HEK293 (cell line): ENCODE results near the gene LCNL1.

Experiments used
- CTCF ChIA-PET: fragments of 350-600 bp; formaldehyde crosslinking; extraction: SDS; loops from one replicate; lab custom pipeline; 2021; ENCODE audit warnings: antibody characterized with exemption; lab: Yijun Ruan, JAX
- POLR2A ChIA-PET: fragments of 300-600 bp; formaldehyde crosslinking; extraction: SDS; loops from one replicate; lab custom pipeline; 2020; ENCODE audit warnings: antibody characterized with exemption, inconsistent platforms; lab: Yijun Ruan, JAX
- H3K27ac ChIP-seq: fragments of 200-500 bp; sonication (Bioruptor generic); 2 replicates; pipeline ENCODE4 v1.5.1; 2014; ENCODE audit warnings: low read depth, low read length, control low read depth, inconsistent platforms; ENCODE audit errors: extremely low read depth
- H3K36me3 ChIP-seq, 2 experiments: fragments of 200-500 bp in 1 of 2; sonication (Bioruptor generic) in 1 of 2; 1 replicate in 1 of 2; 2 replicates in 1 of 2; pipeline ENCODE4 v1.5.1; 2014 to 2017; ENCODE audit warnings: inconsistent platforms in 2 of 2, low read length in 2 of 2; ENCODE audit not compliant: control insufficient read depth in 2 of 2, insufficient read depth in 1 of 2
- H3K4me1 ChIP-seq: fragments of 200-500 bp; sonication (Bioruptor generic); 2 replicates; pipeline ENCODE4 v1.5.1; 2014; ENCODE audit warnings: mild to moderate bottlenecking, low read length, inconsistent platforms; ENCODE audit not compliant: control insufficient read depth, insufficient read depth
- H3K4me3 ChIP-seq: 2 replicates; pipeline ENCODE4 v1.5.1; 2011; ENCODE audit warnings: low read depth, mild to moderate bottlenecking, control low read depth, low read length, moderate library complexity
- H3K9me3 ChIP-seq: fragments of 200-500 bp; sonication (Bioruptor generic); 2 replicates; pipeline ENCODE4 v1.5.1; 2014; ENCODE audit warnings: low read depth, low read length, inconsistent platforms; ENCODE audit not compliant: control insufficient read depth, insufficient read depth
- BCL11A ChIP-seq: fragments of 450-650 bp; formaldehyde crosslinking; IDR thresholded peaks from 2 replicates; pipeline ENCODE4 v1.5.1; 2016; ENCODE audit warnings: low read depth, missing biosample characterization, missing genetic modification characterization
- GLI2 ChIP-seq: fragments of 450-650 bp; formaldehyde crosslinking; IDR thresholded peaks from 2 replicates; pipeline ENCODE4; 2017; ENCODE audit warnings: missing biosample characterization, missing genetic modification characterization, low read depth, borderline replicate concordance
- GLIS2 ChIP-seq: fragments of 450-650 bp; formaldehyde crosslinking; IDR thresholded peaks from 2 replicates; pipeline ENCODE4 v1.5.1; 2016; ENCODE audit warnings: missing biosample characterization, missing genetic modification characterization
- KLF1 ChIP-seq: fragments of 450-650 bp; formaldehyde crosslinking; IDR thresholded peaks from 2 replicates; pipeline ENCODE4 v1.5.1; 2016; ENCODE audit warnings: missing biosample characterization, missing genetic modification characterization
- YY2 ChIP-seq: fragments of 450-650 bp; formaldehyde crosslinking; IDR thresholded peaks from 2 replicates; pipeline ENCODE4 v1.5.1; 2016; ENCODE audit warnings: missing biosample characterization, missing genetic modification characterization
- ZBTB7A ChIP-seq: fragments of 450-650 bp; formaldehyde crosslinking; IDR thresholded peaks from 2 replicates; pipeline ENCODE4 v1.5.1; 2016; ENCODE audit warnings: low read depth, missing biosample characterization, missing genetic modification characterization
- ZFHX2 ChIP-seq: fragments of 450-650 bp; formaldehyde crosslinking; conservative IDR thresholded peaks from 2 replicates; pipeline ENCODE4 v1.5.1; 2016; ENCODE audit warnings: missing biosample characterization, missing genetic modification characterization
- ZNF10 ChIP-seq: fragments of 450-650 bp; formaldehyde crosslinking; IDR thresholded peaks from 2 replicates; pipeline ENCODE4 v1.5.1; 2017; ENCODE audit warnings: missing biosample characterization, missing genetic modification characterization
- ZNF133 ChIP-seq: fragments of 450-650 bp; formaldehyde crosslinking; IDR thresholded peaks from 2 replicates; pipeline ENCODE4 v1.5.1; 2016; ENCODE audit warnings: missing biosample characterization, missing genetic modification characterization
- ZNF341 ChIP-seq: fragments of 450-650 bp; formaldehyde crosslinking; IDR thresholded peaks from 2 replicates; pipeline ENCODE4; 2016; ENCODE audit warnings: low read depth, missing biosample characterization, missing genetic modification characterization
- ZNF426 ChIP-seq: fragments of 450-650 bp; formaldehyde crosslinking; IDR thresholded peaks from 2 replicates; pipeline ENCODE4 v1.5.1; 2017; ENCODE audit warnings: missing biosample characterization, missing genetic modification characterization, mild to moderate bottlenecking, inconsistent platforms, moderate library complexity
- ZNF530 ChIP-seq: fragments of 450-650 bp; formaldehyde crosslinking; IDR thresholded peaks from 2 replicates; pipeline ENCODE4 v1.5.1; 2016; ENCODE audit warnings: low read depth, missing biosample characterization, missing genetic modification characterization
- ZNF777 ChIP-seq: fragments of 450-650 bp; formaldehyde crosslinking; IDR thresholded peaks from 2 replicates; pipeline ENCODE4 v1.5.1; 2017; ENCODE audit warnings: missing biosample characterization, missing genetic modification characterization, borderline replicate concordance
- ZNF837 ChIP-seq: fragments of 450-650 bp; formaldehyde crosslinking; IDR thresholded peaks from 2 replicates; pipeline ENCODE4 v1.5.1; 2016; ENCODE audit warnings: missing biosample characterization, missing genetic modification characterization
- TF ChIP-seq, protein P1 (sequence below): fragments of 450-650 bp; formaldehyde crosslinking; IDR thresholded peaks from 2 replicates; pipeline ENCODE4 v1.5.1; 2016; ENCODE audit warnings: missing biosample characterization, missing genetic modification characterization
- TF ChIP-seq, protein P2 (sequence below): fragments of 450-650 bp; formaldehyde crosslinking; IDR thresholded peaks from 2 replicates; pipeline ENCODE4 v1.5.1; 2016; ENCODE audit warnings: missing biosample characterization, missing genetic modification characterization
- TF ChIP-seq, protein P3 (sequence below): fragments of 450-650 bp; formaldehyde crosslinking; IDR thresholded peaks from 2 replicates; pipeline ENCODE4 v1.5.1; 2016; ENCODE audit warnings: missing biosample characterization, missing genetic modification characterization
- TF ChIP-seq, protein P4 (sequence below): fragments of 450-650 bp; IDR thresholded peaks from 2 replicates; pipeline ENCODE4 v1.5.1; 2018; ENCODE audit warnings: missing biosample characterization, mild to moderate bottlenecking, missing genetic modification characterization
- TF ChIP-seq, protein P5 (sequence below): fragments of 450-650 bp; formaldehyde crosslinking; conservative IDR thresholded peaks from 2 replicates; pipeline ENCODE4 v1.5.1; 2016; ENCODE audit warnings: low read depth, missing biosample characterization, missing genetic modification characterization

The LCNL1 gene

DNA sequence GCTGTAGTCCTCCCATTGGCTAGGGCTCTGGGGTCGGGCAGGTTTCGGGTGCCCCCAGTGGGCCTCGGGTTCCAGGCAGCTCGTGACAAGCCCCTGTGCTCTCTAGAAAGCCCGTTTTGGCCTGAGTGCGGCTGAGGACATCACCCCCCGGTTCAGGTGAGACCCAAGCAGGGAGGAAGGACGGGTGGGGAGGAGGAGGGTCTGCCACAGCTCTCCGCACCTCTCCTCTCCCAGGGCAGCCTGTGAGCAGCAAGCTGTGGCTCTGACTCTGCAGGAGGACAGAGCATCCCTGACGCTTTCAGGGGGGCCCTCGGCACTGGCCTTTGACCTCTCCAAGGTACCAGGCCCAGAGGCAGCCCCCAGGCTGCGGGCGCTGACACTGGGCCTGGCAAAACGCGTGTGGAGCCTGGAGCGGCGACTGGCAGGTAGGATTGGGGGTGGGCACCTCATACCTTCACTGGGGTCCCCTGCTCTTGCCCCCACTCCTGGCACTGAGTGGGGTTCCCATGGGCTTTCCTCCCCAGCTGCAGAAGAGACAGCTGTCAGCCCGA, 10.1 kb downstream of the LCNL1 start (continued):
- TF ChIP-seq, protein P1, sequence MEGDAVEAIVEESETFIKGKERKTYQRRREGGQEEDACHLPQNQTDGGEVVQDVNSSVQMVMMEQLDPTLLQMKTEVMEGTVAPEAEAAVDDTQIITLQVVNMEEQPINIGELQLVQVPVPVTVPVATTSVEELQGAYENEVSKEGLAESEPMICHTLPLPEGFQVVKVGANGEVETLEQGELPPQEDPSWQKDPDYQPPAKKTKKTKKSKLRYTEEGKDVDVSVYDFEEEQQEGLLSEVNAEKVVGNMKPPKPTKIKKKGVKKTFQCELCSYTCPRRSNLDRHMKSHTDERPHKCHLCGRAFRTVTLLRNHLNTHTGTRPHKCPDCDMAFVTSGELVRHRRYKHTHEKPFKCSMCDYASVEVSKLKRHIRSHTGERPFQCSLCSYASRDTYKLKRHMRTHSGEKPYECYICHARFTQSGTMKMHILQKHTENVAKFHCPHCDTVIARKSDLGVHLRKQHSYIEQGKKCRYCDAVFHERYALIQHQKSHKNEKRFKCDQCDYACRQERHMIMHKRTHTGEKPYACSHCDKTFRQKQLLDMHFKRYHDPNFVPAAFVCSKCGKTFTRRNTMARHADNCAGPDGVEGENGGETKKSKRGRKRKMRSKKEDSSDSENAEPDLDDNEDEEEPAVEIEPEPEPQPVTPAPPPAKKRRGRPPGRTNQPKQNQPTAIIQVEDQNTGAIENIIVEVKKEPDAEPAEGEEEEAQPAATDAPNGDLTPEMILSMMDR (tag by site-specific recombination): no peak
- TF ChIP-seq BCL11A (tag by site-specific recombination) (0 out of 2 replicates have a peak, but pooled peaks have one; percentile 1), KLF1 (peak; percentile 6), GLI2 (tag by site-specific recombination) (no peak), GLIS2 (tag by site-specific recombination) (peak; percentile 53), ZBTB7A (no peak), ZFHX2 (no peak), YY2 (tag by site-specific recombination) (no peak)

DNA sequence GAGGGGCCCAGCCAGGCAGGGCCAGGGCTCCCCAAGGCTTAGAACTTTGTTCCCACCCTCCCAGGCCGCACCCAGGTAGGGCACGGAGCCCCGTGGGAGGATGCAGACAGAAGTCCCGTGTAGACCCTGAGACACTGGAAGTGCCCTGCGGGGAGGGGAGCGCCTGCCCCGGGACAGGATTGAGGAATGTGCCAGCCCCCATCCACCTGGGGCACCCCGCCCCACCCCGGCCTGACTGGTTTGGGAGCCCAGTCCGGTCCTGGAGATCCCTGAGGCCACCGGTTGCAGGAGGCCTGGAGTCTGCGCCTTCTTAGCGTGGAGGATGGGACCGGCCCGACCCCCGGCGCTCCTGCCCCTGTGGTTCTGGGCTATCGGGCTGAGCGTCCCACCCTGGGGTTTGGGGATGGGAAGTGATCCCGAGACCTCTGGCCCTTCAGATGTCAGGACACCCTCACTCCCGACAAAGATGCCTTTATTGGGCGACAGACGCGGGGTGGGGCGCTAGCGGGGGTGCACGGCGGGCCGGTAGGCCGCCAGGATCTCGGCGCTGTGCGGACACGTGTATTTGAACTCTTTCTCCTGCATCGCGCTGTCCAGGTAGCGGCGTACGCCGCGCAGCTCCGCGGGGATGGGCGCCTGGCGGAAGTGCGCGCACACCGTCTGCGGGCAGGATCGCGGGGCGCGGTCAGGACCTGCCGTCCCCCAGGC, 11.5 kb downstream of the LCNL1 start:
- TF ChIP-seq BCL11A (tag by site-specific recombination): no peak
- 0 out of 2 replicates have a peak, but pooled peaks have one; percentile 33 for TF ChIP-seq ZNF341 (tag by site-specific recombination)
- TF ChIP-seq, protein P2, sequence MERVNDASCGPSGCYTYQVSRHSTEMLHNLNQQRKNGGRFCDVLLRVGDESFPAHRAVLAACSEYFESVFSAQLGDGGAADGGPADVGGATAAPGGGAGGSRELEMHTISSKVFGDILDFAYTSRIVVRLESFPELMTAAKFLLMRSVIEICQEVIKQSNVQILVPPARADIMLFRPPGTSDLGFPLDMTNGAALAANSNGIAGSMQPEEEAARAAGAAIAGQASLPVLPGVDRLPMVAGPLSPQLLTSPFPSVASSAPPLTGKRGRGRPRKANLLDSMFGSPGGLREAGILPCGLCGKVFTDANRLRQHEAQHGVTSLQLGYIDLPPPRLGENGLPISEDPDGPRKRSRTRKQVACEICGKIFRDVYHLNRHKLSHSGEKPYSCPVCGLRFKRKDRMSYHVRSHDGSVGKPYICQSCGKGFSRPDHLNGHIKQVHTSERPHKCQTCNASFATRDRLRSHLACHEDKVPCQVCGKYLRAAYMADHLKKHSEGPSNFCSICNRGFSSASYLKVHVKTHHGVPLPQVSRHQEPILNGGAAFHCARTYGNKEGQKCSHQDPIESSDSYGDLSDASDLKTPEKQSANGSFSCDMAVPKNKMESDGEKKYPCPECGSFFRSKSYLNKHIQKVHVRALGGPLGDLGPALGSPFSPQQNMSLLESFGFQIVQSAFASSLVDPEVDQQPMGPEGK (tag by site-specific recombination): 0 out of 2 replicates have a peak, but pooled peaks have one; percentile 5
- ChIA-PET POLR2A (interaction anchor here (1.6 to 2.8 kb wide), 3 partner anchors 8 to 128 kb away, joined by 4 to 25 read pairs (median 24); partner anchors contain the start of gene EDF1), CTCF (interaction anchor here (0.7 to 2.9 kb wide), 4 partner anchors 21 to 46 kb away, joined by 3 to 28 read pairs (median 14); no protein-coding TSS in a partner anchor)
- peaks cover 5% of the 10 kb centered on the region for H3K4me1 ChIP-seq
- no peaks in the 10 kb centered on the region for H3K9me3 ChIP-seq
- peaks cover 0 to 18% of the 10 kb centered on the region in 2 experiments; a peak in 1 of 3 replicates for H3K36me3 ChIP-seq
- H3K4me3 ChIP-seq: no peak overlapping the region
- H3K27ac ChIP-seq: no peak overlapping the region

DNA sequence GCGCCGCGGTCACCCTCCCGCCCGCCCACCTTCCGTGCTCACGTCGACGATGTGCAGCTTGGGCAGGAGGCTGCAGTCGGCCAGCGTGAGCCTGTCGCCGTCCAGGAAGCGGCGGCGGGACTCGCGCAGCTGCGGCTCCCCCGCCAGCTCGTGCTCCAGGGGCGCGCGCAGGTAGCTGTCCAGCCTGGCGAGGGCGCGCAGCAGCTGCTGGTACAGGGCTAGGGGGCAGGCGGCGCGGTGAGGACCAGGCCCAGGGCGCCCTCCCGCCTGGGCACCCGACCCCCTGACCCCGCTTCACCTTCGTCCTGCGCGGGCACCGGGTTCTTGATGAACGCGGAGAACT, 12.1 kb downstream of the LCNL1 start:
- POLR2A ChIA-PET: no interaction called here
- Histone ChIP-seq H3K27ac (no peak overlapping the region), H3K9me3 (no peaks in the 10 kb centered on the region), H3K4me1 (peaks cover 5% of the 10 kb centered on the region), H3K36me3 (peaks cover 0 to 18% of the 10 kb centered on the region in 2 experiments; a peak in 1 of 3 replicates), H3K4me3 (no peak overlapping the region)
- CTCF ChIA-PET: interaction anchor here (0.7 kb wide), 1 partner anchor 21 kb away, joined by 3 read pairs; no protein-coding TSS in a partner anchor
- TF ChIP-seq ZNF133 (tag by site-specific recombination): no peak
- no peak for TF ChIP-seq ZNF10 (tag by site-specific recombination)
- no peak for TF ChIP-seq ZNF777 (tag by site-specific recombination)
- no peak for TF ChIP-seq ZNF530 (tag by site-specific recombination)
- no peak for TF ChIP-seq ZNF426
- TF ChIP-seq, protein P3, sequence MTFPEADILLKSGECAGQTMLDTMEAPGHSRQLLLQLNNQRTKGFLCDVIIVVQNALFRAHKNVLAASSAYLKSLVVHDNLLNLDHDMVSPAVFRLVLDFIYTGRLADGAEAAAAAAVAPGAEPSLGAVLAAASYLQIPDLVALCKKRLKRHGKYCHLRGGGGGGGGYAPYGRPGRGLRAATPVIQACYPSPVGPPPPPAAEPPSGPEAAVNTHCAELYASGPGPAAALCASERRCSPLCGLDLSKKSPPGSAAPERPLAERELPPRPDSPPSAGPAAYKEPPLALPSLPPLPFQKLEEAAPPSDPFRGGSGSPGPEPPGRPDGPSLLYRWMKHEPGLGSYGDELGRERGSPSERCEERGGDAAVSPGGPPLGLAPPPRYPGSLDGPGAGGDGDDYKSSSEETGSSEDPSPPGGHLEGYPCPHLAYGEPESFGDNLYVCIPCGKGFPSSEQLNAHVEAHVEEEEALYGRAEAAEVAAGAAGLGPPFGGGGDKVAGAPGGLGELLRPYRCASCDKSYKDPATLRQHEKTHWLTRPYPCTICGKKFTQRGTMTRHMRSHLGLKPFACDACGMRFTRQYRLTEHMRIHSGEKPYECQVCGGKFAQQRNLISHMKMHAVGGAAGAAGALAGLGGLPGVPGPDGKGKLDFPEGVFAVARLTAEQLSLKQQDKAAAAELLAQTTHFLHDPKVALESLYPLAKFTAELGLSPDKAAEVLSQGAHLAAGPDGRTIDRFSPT (tag by site-specific recombination): no peak
- TF ChIP-seq ZNF837 (tag by site-specific recombination): no peak
- TF ChIP-seq, protein P4, sequence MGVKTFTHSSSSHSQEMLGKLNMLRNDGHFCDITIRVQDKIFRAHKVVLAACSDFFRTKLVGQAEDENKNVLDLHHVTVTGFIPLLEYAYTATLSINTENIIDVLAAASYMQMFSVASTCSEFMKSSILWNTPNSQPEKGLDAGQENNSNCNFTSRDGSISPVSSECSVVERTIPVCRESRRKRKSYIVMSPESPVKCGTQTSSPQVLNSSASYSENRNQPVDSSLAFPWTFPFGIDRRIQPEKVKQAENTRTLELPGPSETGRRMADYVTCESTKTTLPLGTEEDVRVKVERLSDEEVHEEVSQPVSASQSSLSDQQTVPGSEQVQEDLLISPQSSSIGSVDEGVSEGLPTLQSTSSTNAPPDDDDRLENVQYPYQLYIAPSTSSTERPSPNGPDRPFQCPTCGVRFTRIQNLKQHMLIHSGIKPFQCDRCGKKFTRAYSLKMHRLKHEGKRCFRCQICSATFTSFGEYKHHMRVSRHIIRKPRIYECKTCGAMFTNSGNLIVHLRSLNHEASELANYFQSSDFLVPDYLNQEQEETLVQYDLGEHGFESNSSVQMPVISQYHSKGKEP (tag by site-specific recombination): no peak
- TF ChIP-seq, protein P5, sequence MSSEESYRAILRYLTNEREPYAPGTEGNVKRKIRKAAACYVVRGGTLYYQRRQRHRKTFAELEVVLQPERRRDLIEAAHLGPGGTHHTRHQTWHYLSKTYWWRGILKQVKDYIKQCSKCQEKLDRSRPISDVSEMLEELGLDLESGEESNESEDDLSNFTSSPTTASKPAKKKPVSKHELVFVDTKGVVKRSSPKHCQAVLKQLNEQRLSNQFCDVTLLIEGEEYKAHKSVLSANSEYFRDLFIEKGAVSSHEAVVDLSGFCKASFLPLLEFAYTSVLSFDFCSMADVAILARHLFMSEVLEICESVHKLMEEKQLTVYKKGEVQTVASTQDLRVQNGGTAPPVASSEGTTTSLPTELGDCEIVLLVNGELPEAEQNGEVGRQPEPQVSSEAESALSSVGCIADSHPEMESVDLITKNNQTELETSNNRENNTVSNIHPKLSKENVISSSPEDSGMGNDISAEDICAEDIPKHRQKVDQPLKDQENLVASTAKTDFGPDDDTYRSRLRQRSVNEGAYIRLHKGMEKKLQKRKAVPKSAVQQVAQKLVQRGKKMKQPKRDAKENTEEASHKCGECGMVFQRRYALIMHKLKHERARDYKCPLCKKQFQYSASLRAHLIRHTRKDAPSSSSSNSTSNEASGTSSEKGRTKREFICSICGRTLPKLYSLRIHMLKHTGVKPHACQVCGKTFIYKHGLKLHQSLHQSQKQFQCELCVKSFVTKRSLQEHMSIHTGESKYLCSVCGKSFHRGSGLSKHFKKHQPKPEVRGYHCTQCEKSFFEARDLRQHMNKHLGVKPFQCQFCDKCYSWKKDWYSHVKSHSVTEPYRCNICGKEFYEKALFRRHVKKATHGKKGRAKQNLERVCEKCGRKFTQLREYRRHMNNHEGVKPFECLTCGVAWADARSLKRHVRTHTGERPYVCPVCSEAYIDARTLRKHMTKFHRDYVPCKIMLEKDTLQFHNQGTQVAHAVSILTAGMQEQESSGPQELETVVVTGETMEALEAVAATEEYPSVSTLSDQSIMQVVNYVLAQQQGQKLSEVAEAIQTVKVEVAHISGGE (tag by site-specific recombination): no peak
